Stimulated activated CD8-positive, alpha-beta memory T cell treated with anti-CD3 and anti-CD28 coated beads, Interleukin-2, amount 100 ng/mL, for 48 hours (primary cell): Measurements from ENCODE around the gene SP2.

Experiments used
- DNase-seq, 2 donors: peaks; one replicate each; pipeline ENCODE4 v3.0.0-alpha.2; 2020; ENCODE audit warnings: low read depth in 2 of 2

SP2 gene

GRCh38 chr17:47895856-47896671 lies at the start of gene SP2:
Gene SP2, plus strand, starts transcription at chr17:47896236. Its CDS starts 51 bp downstream, at chr17:47896287.
- peak; percentile 96 to 99 for DNase-seq

GRCh38 chr17:47846716-47847340 lies 49.2 kb upstream of the SP2 start:
- no peak for DNase-seq

GRCh38 chr17:47847341-47848197 lies 48.5 kb upstream of the SP2 start:
- DNase-seq, result no peak

- DNase-seq, result no peak
Observed at GRCh38 chr17:47848198-47848513, 47.9 kb upstream of the SP2 start.

- DNase-seq, result no peak
Observed at GRCh38 chr17:47850373-47850691, 45.7 kb upstream of the SP2 start.

GRCh38 chr17:47850692-47851573 lies 45.1 kb upstream of the SP2 start, which contains the start of gene SP6:
Gene SP6, minus strand, starts transcription at chr17:47851163. Its CDS starts 2,734 bp downstream, at chr17:47848429.
- DNase-seq, result peak; percentile 59 to 62

- no peak for DNase-seq
Observed at GRCh38 chr17:47851764-47852112, 44.3 kb upstream of the SP2 start.

GRCh38 chr17:47852113-47852949 lies 43.7 kb upstream of the SP2 start:
- DNase-seq, result no peak

GRCh38 chr17:47853616-47854015 lies 42.4 kb upstream of the SP2 start:
- no peak for DNase-seq

- DNase-seq, result no peak
Observed at GRCh38 chr17:47855737-47856136, 40.3 kb upstream of the SP2 start.

- DNase-seq, result no peak
Observed at GRCh38 chr17:47856830-47857229, 39.2 kb upstream of the SP2 start.

- DNase-seq, result no peak
Observed at GRCh38 chr17:47857551-47858455, 38.2 kb upstream of the SP2 start.

- no peak for DNase-seq
Observed at GRCh38 chr17:47860386-47860785, 35.6 kb upstream of the SP2 start.

GRCh38 chr17:47862621-47863440 lies 33.2 kb upstream of the SP2 start:
- no peak for DNase-seq

- no peak for DNase-seq
Observed at GRCh38 chr17:47864791-47865216, 31.2 kb upstream of the SP2 start.

GRCh38 chr17:47866941-47867340 lies 29.1 kb upstream of the SP2 start:
- DNase-seq, result no peak

GRCh38 chr17:47867813-47868533 lies 28.1 kb upstream of the SP2 start:
- no peak for DNase-seq

- no peak for DNase-seq
Observed at GRCh38 chr17:47869114-47869513, 26.9 kb upstream of the SP2 start.
